IMR-90 (cell line): ENCODE results near the gene XKR7. TPM values are rescaled to one million over a fixed set of nuclear protein-coding genes. Genes with fewer than 3 reads are reported as not detected.

ENCODE experiments used
- ATAC-seq: fragments of 200-7000 bp; cut with Tn5 transposase; 2 replicates; pipeline ENCODE4 v1.9.1; 2020; ENCODE audit warnings: low read depth, mild to moderate bottlenecking, moderate library complexity
- BruUV-seq: library from RNA; stranded (reverse); fragments of 400-500 nt; replicated peaks from 2 replicates; lab custom pipeline; 2021; lab: Mats Ljungman, UMichigan
- CTCF ChIA-PET: fragments of 300-600 bp; formaldehyde crosslinking; extraction: SDS; loops from one replicate; lab custom pipeline; 2021; ENCODE audit warnings: antibody characterized with exemption; lab: Yijun Ruan, JAX
- POLR2A ChIA-PET: fragments of 300-600 bp; sonication (Branson Sonifier 250); formaldehyde crosslinking; loops from one replicate; lab custom pipeline; 2022; ENCODE audit warnings: antibody characterized with exemption; ENCODE audit not compliant: unreplicated experiment; lab: Charles Lee
- DNase-seq: peaks from one replicate; pipeline ENCODE4 v3.0.0; 2013
- H2AFZ ChIP-seq: replicated peaks from 2 replicates; pipeline ENCODE3; 2013; ENCODE audit warnings: low read length, mild to moderate bottlenecking; ENCODE audit not compliant: poor library complexity
- H2AK5ac ChIP-seq: 2 replicates; pipeline ENCODE4 v1.6.1; 2013; ENCODE audit warnings: low read depth, low read length, inconsistent platforms
- H2AK9ac ChIP-seq: replicated peaks from 2 replicates; pipeline ENCODE3; 2013; ENCODE audit warnings: mild to moderate bottlenecking, low read depth, low read length, moderate library complexity; ENCODE audit not compliant: poor library complexity
- H2BK120ac ChIP-seq: 2 replicates; pipeline ENCODE4 v1.6.1; 2013; ENCODE audit warnings: low read depth, low read length, inconsistent platforms
- H2BK15ac ChIP-seq: 3 replicates; pipeline ENCODE4 v1.6.1; 2013; ENCODE audit warnings: low read depth, low read length, inconsistent platforms
- H2BK20ac ChIP-seq: 2 replicates; pipeline ENCODE4 v1.6.1; 2013; ENCODE audit warnings: low read depth, mild to moderate bottlenecking, inconsistent platforms, low read length, moderate library complexity
- H2BK5ac ChIP-seq: 2 replicates; pipeline ENCODE4 v1.6.1; 2013; ENCODE audit warnings: mild to moderate bottlenecking, low read depth, low read length, inconsistent platforms; ENCODE audit not compliant: poor library complexity, severe bottlenecking
- H3K14ac ChIP-seq: replicated peaks from 2 replicates; pipeline ENCODE4 v1.6.1; 2013; ENCODE audit warnings: low read depth, low read length, inconsistent platforms
- H3K18ac ChIP-seq: 2 replicates; pipeline ENCODE4 v1.6.1; 2013; ENCODE audit warnings: low read depth, low read length, control low read depth
- H3K23ac ChIP-seq: 2 replicates; pipeline ENCODE4 v1.6.1; 2013; ENCODE audit warnings: low read depth, low read length, inconsistent platforms
- H3K27ac ChIP-seq: 2 replicates; pipeline ENCODE4 v1.5.1; 2013; ENCODE audit warnings: mild to moderate bottlenecking, control low read depth, low read length; ENCODE audit not compliant: insufficient read depth
- H3K27me3 ChIP-seq: 2 replicates; pipeline ENCODE4 v1.6.1; 2013; ENCODE audit warnings: low read length; ENCODE audit not compliant: control insufficient read depth, insufficient read depth
- H3K36me3 ChIP-seq: 2 replicates; pipeline ENCODE4 v1.6.1; 2013; ENCODE audit warnings: low read length, mixed read lengths; ENCODE audit not compliant: control insufficient read depth, insufficient read depth
- H3K4ac ChIP-seq: 2 replicates; pipeline ENCODE4 v1.6.1; 2013; ENCODE audit warnings: low read depth, low read length, inconsistent platforms
- H3K4me1 ChIP-seq: 2 replicates; pipeline ENCODE4 v1.6.1; 2013; ENCODE audit warnings: low read length, mixed read lengths; ENCODE audit not compliant: control insufficient read depth, insufficient read depth
- H3K4me2 ChIP-seq: 2 replicates; pipeline ENCODE4 v1.6.1; 2013; ENCODE audit warnings: low read depth, mild to moderate bottlenecking, control low read depth, low read length, moderate library complexity
- H3K4me3 ChIP-seq: 2 replicates; pipeline ENCODE4 v1.5.1; 2013; ENCODE audit warnings: low read depth, mild to moderate bottlenecking, control low read depth, low read length, moderate library complexity; ENCODE audit not compliant: insufficient read depth
- H3K56ac ChIP-seq: 2 replicates; pipeline ENCODE4 v1.6.1; 2013; ENCODE audit warnings: low read length, inconsistent platforms; ENCODE audit not compliant: insufficient read depth; ENCODE audit errors: extremely low read depth
- H3K79me1 ChIP-seq, 2 experiments: 2 replicates each; pipeline ENCODE4 v1.6.1; 2013; ENCODE audit warnings: low read length in 2 of 2, inconsistent platforms in 1 of 2, low read depth in 1 of 2
- H3K9ac ChIP-seq: 2 replicates; pipeline ENCODE4 v1.6.1; 2013; ENCODE audit warnings: low read depth, low read length, control low read depth
- H3K9me1 ChIP-seq: 2 replicates; pipeline ENCODE4 v1.6.1; 2013; ENCODE audit warnings: low read length, inconsistent platforms; ENCODE audit not compliant: insufficient read depth
- H3K9me3 ChIP-seq: 2 replicates; pipeline ENCODE4 v1.6.1; 2013; ENCODE audit warnings: low read length; ENCODE audit not compliant: control insufficient read depth, insufficient read depth
- H4K20me1 ChIP-seq: 2 replicates; pipeline ENCODE4 v1.6.1; 2013; ENCODE audit warnings: low read length, inconsistent platforms; ENCODE audit not compliant: insufficient read depth
- H4K5ac ChIP-seq: 2 replicates; pipeline ENCODE4 v1.6.1; 2013; ENCODE audit warnings: mild to moderate bottlenecking, low read depth, low read length, control low read depth
- H4K8ac ChIP-seq, 2 experiments: 2 replicates each; pipeline ENCODE4 v1.6.1; 2013; ENCODE audit warnings: low read depth in 2 of 2, low read length in 2 of 2, control low read depth in 1 of 2, inconsistent platforms in 1 of 2
- H4K91ac ChIP-seq: 2 replicates; pipeline ENCODE4 v1.6.1; 2013; ENCODE audit warnings: low read depth, low read length, inconsistent platforms; ENCODE audit not compliant: insufficient read depth
- BHLHE40 ChIP-seq: fragments of 150-350 bp; IDR thresholded peaks from 2 replicates; pipeline ENCODE4 v1.6.1; 2016; ENCODE audit warnings: mild to moderate bottlenecking, low read depth, low read length
- CEBPB ChIP-seq: IDR thresholded peaks from 2 replicates; pipeline ENCODE4 v1.6.1; 2012; ENCODE audit warnings: low read depth, low read length, improper control_type of control experiment
- CHD1 ChIP-seq: IDR thresholded peaks from 2 replicates; pipeline ENCODE4 v1.6.1; 2012; ENCODE audit warnings: low read depth, low read length, improper control_type of control experiment
- RCOR1 ChIP-seq: IDR thresholded peaks from 2 replicates; pipeline ENCODE4 v1.6.1; 2012; ENCODE audit warnings: mild to moderate bottlenecking, low read length, improper control_type of control experiment; ENCODE audit not compliant: insufficient replicate concordance
- WGBS, 2 experiments: methylation state at CpG; one replicate each; pipeline versions ENCODE4 v1.1.5 to v1.1.7; 2013; ENCODE audit warnings: missing lambda C conversion rate in 2 of 2; ENCODE audit not compliant: insufficient read length in 1 of 2; ENCODE audit errors: extremely low coverage in 2 of 2; 5-methylcytosine and 5-hydroxymethylcytosine counted together
- dilution Hi-C: fragments of 300-500 bp; cut with HindIII; formaldehyde crosslinking; loops from one replicate; pipeline ENCODE4 v1.14.3; 2018; ENCODE audit warnings: low sequenced_read_pairs; ENCODE audit not compliant: unreplicated experiment
- in situ Hi-C: fragments of 300-500 bp; cut with MboI; formaldehyde crosslinking; loops from 3 replicates; pipeline ENCODE4 v1.14.3; 2019; ENCODE audit warnings: low sequenced_read_pairs, inconsistent platforms, mixed read lengths
- intact Hi-C: fragments of 100-400 bp; cut with micrococcal nuclease; formaldehyde crosslinking; loops from 2 replicates; pipeline ENCODE4 v1.10.0; 2022
- polyA plus RNA-seq, 3 experiments: library from polyadenylated mRNA; depleted of rRNA; stranded (reverse); fragments of >200 nt; gene quantifications; 2 replicates each; pipeline ENCODE4 v1.2.3, GENCODE V29; 2012; ENCODE audit warnings: low replicate concordance in 1 of 3
- total RNA-seq: library from RNA; depleted of rRNA; stranded (reverse); fragments of >200 nt; gene quantifications from 2 replicates; pipeline ENCODE4 v1.2.3, GENCODE V29; 2012
- TF ChIP-seq, protein P1 (sequence below): conservative IDR thresholded peaks from 2 replicates; pipeline ENCODE4 v1.5.1; 2012; ENCODE audit warnings: mild to moderate bottlenecking, low read depth, low read length, improper control_type of control experiment

The XKR7 gene
- total and polyA plus RNA-seq, 2 of the 4 experiments (the other 2 are of a cell fraction), result not detected

DNA sequence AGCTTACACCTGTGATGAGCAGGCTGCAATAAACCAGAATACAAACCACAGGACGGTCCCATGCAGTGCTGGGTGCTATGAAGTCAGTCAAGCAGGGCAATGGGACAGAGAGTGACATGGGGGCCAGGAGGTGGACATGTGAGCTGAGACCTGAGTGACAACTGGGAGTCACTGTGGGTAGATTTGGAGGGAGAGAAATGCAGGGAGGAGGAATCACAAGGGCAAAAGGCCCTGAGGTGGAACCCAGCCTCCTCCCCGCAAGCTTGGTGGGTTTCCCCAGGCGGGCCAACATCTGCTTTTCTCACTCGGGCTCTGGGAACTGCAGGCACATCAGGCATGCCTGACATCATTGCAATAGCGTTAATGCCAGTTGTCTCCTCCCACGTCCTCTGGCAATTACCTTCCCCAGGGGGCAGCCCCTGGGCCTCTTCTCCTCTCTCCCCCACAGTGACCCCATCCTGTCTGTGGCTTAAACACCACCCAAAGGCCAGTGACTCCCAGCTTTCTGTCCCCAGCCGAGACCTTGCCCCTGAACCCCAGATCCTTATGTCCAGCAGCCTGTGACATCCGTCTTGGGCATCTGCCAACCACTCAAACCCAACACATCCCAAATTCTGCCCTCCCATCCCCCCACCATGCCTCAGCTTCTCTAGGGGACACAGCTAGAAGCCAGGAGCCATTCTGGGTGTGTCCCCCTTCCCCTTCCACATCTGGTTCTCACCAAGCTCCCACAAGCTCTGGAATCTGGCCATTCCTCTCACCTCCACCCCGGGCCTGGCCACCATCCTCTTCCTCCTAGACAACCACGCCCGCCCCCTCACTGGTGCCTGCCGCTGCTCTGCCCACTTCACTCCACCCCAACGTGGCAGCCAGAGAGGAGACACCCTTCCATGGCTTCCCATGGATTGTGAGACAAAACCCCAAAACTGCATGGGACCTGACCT is 44.3 kb upstream of the XKR7 start (continued):
- TF ChIP-seq, protein P1, sequence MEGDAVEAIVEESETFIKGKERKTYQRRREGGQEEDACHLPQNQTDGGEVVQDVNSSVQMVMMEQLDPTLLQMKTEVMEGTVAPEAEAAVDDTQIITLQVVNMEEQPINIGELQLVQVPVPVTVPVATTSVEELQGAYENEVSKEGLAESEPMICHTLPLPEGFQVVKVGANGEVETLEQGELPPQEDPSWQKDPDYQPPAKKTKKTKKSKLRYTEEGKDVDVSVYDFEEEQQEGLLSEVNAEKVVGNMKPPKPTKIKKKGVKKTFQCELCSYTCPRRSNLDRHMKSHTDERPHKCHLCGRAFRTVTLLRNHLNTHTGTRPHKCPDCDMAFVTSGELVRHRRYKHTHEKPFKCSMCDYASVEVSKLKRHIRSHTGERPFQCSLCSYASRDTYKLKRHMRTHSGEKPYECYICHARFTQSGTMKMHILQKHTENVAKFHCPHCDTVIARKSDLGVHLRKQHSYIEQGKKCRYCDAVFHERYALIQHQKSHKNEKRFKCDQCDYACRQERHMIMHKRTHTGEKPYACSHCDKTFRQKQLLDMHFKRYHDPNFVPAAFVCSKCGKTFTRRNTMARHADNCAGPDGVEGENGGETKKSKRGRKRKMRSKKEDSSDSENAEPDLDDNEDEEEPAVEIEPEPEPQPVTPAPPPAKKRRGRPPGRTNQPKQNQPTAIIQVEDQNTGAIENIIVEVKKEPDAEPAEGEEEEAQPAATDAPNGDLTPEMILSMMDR, result no peak
- no peak for TF ChIP-seq BHLHE40

DNA sequence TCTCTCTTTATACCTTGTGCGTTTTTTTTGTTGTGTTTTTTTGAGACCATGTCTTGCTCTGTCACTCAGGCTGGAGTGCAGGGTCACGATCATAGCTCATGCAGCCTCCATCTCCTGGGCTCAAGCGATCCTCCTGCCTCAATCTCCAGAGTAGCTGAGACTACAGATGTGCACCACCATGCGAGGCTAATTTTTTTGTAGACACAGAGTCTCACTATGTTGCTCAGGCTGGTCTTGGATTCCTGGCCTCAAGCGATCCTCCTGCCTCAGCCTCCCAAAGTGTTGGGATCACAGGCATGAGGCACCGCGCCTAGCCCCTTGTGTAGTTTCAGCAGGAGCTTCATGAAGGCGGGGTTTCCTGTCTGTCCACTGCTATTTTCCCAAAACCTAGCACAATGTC is 43.4 kb upstream of the XKR7 start:
- dilution Hi-C loops, result no loop called here
- ChIA-PET CTCF (interaction anchor here (0.7 to 1.0 kb wide), 2 partner anchors 10 to 12 kb away, joined by 3 to 4 read pairs; no protein-coding TSS in a partner anchor), POLR2A (no interaction called here)
- no peak overlapping the region for H2AK9ac ChIP-seq
- no peaks in the 10 kb centered on the region for H3K9me1 ChIP-seq
- no peak overlapping the region for H4K5ac ChIP-seq
- no peak overlapping the region for H3K9ac ChIP-seq
- H2BK15ac ChIP-seq, result no peak overlapping the region
- 80% methylated on average over 1 of the region's 8 CpGs; no CpG with 5 or more reads in 1 of the 2 experiments for WGBS, 2 experiments
- no peaks in the 10 kb centered on the region for H3K4me1 ChIP-seq
- no peak overlapping the region for H3K4me2 ChIP-seq
- H3K27ac ChIP-seq, result no peak overlapping the region
- H4K8ac ChIP-seq, result no peak overlapping the region
- no peak for DNase-seq
- no peak overlapping the region for H3K4ac ChIP-seq
- no peaks in the 10 kb centered on the region for H3K79me1 ChIP-seq
- H2AK5ac ChIP-seq, result no peak overlapping the region
- H3K23ac ChIP-seq, result no peak overlapping the region
- H3K27me3 ChIP-seq, result peaks cover 37% of the 10 kb centered on the region
- intact Hi-C loops, result no loop called here
- BruUV-seq, result no TSS peak
- no peak overlapping the region for H3K4me3 ChIP-seq
- ATAC-seq, result no peak
- H2BK5ac ChIP-seq, result no peak overlapping the region
- no peak overlapping the region for H3K14ac ChIP-seq
- H2BK20ac ChIP-seq, result no peak overlapping the region
- no peak overlapping the region for H2AFZ ChIP-seq
- no peak overlapping the region for H3K18ac ChIP-seq
- no peak overlapping the region for H2BK120ac ChIP-seq
- TF ChIP-seq CEBPB (no peak), RCOR1 (no peak), CHD1 (no peak)
- no peaks in the 10 kb centered on the region for H3K36me3 ChIP-seq
- no peak overlapping the region for H3K56ac ChIP-seq
- H4K91ac ChIP-seq, result no peak overlapping the region
- H4K20me1 ChIP-seq, result no peaks in the 10 kb centered on the region
- H3K9me3 ChIP-seq, result no peaks in the 10 kb centered on the region
- in situ Hi-C loops, result no loop called here
